HCT116 (cell line): Measurements from ENCODE around the gene FBXO34.

ENCODE experiments used
- CEBPB ChIP-seq: IDR thresholded peaks from 2 replicates; pipeline ENCODE4 v1.6.1; 2012; ENCODE audit warnings: low read depth
- EGR1 ChIP-seq: IDR thresholded peaks from 2 replicates; pipeline ENCODE4 v1.6.1; 2012; ENCODE audit warnings: low read depth
- ELF1 ChIP-seq: IDR thresholded peaks from 2 replicates; pipeline ENCODE4 v1.6.1; 2012; ENCODE audit warnings: low read depth, borderline replicate concordance
- EZH2 ChIP-seq: fragments of 200-600 bp; sonication (generic); IDR thresholded peaks from 2 replicates; pipeline ENCODE4 v1.6.1; 2017; ENCODE audit warnings: antibody characterized with exemption, mixed run types
- JUND ChIP-seq: IDR thresholded peaks from 2 replicates; pipeline ENCODE4 v1.6.1; 2012
- POLR2A ChIP-seq: IDR thresholded peaks from 2 replicates; pipeline ENCODE4 v1.7.0; 2011; ENCODE audit warnings: borderline replicate concordance; ENCODE audit not compliant: insufficient read depth, insufficient read length; ENCODE audit errors: extremely low read depth
- POLR2AphosphoS5 ChIP-seq: IDR thresholded peaks from 2 replicates; pipeline ENCODE4 v1.6.1; 2011; ENCODE audit warnings: mild to moderate bottlenecking, low read depth, low read length, moderate library complexity
- SP1 ChIP-seq: IDR thresholded peaks from 2 replicates; pipeline ENCODE4 v1.6.1; 2012; ENCODE audit warnings: low read depth
- SRF ChIP-seq: IDR thresholded peaks from 2 replicates; pipeline ENCODE4 v1.6.1; 2012; ENCODE audit warnings: low read depth
- TCF7L2 ChIP-seq: IDR thresholded peaks from 2 replicates; pipeline ENCODE4 v1.7.0; 2011; ENCODE audit warnings: borderline replicate concordance, inconsistent platforms; ENCODE audit not compliant: insufficient read depth, insufficient read length; ENCODE audit errors: extremely low read depth
- YY1 ChIP-seq: IDR thresholded peaks from 2 replicates; pipeline ENCODE4 v1.6.1; 2011; ENCODE audit warnings: low read length, low read depth, moderate library complexity, mild to moderate bottlenecking; ENCODE audit not compliant: insufficient replicate concordance; ENCODE audit errors: extremely low read depth
- ZNF274 ChIP-seq: fragments of 200-500 bp; sonication (Bioruptor generic); IDR thresholded peaks from 2 replicates; pipeline ENCODE4 v1.6.1; 2014; ENCODE audit warnings: mild to moderate bottlenecking, low read depth, low read length, inconsistent platforms
- TF ChIP-seq, protein P1 (sequence below), 3 experiments: fragments of 200-600 bp in 1 of 3; sonication (generic) in 1 of 3; IDR thresholded peaks in 2 of 3; conservative IDR thresholded peaks in 1 of 3; 2 replicates each; pipeline ENCODE4 v1.5.1; 2012 to 2017; ENCODE audit warnings: low read depth in 2 of 3, low read length in 2 of 3, antibody characterized with exemption in 1 of 3, borderline replicate concordance in 1 of 3, control low read depth in 1 of 3, mild to moderate bottlenecking in 1 of 3, mixed read lengths in 1 of 3, mixed run types in 1 of 3, moderate library complexity in 1 of 3; ENCODE audit not compliant: insufficient read depth in 1 of 3
- TF ChIP-seq, protein P2 (sequence below): IDR thresholded peaks from 2 replicates; pipeline ENCODE4 v1.6.1; 2012

DNA sequence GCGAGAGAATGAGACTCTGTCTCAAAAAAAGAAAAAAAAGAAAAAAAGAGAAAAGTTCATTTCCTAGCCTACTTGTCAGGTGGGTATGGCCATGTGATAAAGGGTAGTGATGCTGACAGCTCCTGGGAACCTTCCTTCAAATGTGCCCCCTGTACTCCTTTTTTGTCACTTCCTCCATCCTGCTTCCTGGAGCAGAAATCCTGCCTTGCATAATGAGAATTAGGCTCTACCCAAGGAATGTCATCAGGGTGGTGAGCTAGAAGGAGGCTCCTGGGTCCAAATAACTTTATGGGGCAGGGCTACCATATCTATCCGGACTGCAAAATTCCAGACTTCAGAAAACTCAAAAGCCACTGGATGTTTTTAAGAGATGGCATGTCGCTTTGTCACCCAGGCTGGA, 27.8 kb upstream of the FBXO34 start:
- no peak for TF ChIP-seq POLR2A
- TF ChIP-seq, protein P1, sequence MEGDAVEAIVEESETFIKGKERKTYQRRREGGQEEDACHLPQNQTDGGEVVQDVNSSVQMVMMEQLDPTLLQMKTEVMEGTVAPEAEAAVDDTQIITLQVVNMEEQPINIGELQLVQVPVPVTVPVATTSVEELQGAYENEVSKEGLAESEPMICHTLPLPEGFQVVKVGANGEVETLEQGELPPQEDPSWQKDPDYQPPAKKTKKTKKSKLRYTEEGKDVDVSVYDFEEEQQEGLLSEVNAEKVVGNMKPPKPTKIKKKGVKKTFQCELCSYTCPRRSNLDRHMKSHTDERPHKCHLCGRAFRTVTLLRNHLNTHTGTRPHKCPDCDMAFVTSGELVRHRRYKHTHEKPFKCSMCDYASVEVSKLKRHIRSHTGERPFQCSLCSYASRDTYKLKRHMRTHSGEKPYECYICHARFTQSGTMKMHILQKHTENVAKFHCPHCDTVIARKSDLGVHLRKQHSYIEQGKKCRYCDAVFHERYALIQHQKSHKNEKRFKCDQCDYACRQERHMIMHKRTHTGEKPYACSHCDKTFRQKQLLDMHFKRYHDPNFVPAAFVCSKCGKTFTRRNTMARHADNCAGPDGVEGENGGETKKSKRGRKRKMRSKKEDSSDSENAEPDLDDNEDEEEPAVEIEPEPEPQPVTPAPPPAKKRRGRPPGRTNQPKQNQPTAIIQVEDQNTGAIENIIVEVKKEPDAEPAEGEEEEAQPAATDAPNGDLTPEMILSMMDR (IDR thresholded peaks at IDR 0.05 in 2 of 3, conservative IDR thresholded peaks at IDR 0.05 in 1 of 3; ENCODE audit: borderline replicate concordance in 1 of 3, insufficient read depth in 1 of 3, low read depth in 2 of 3, low read length in 2 of 3), result no peak
- TF ChIP-seq SRF, result no peak
- TF ChIP-seq ZNF274, result no peak
- no peak for TF ChIP-seq YY1
- no peak for TF ChIP-seq POLR2AphosphoS5
- TF ChIP-seq SP1, result no peak
- TF ChIP-seq CEBPB, result no peak
- TF ChIP-seq JUND, result no peak
- TF ChIP-seq EZH2, result no peak
- TF ChIP-seq TCF7L2, result no peak
- no peak for TF ChIP-seq EGR1
- no peak for TF ChIP-seq ELF1
- TF ChIP-seq, protein P2, sequence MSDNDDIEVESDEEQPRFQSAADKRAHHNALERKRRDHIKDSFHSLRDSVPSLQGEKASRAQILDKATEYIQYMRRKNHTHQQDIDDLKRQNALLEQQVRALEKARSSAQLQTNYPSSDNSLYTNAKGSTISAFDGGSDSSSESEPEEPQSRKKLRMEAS, result no peak
